Measurements from ENCODE around the gene MAP7D3.
"Not testable (repeated sequence)": the region's sequence is repeated elsewhere in the genome, so short reads cannot be mapped to it uniquely, and the experiment has no call there.

Gene MAP7D3

DNA sequence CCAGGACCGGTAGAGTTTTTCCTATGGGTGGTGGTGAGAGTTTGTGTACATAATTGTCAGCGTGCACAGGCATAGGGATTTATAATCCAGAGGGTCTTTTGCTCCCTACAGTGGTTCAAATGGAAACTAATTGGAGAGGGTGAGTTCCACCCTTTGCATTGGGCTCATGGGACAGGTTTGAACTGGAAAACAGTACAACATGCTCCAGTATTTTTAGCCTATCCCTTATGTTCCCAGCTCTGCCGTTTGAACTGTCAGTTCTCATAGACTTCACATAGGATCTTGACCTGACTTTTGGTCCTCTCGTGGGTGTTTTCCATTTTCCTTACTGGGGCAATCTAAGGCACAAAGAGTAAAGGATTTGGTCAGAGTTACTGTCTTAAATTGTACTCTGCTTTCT, 72.1 kb downstream of the MAP7D3 start:
- no peak for DNase-seq (ENCODE audit: low read depth)
- TF ChIP-seq, protein P1, sequence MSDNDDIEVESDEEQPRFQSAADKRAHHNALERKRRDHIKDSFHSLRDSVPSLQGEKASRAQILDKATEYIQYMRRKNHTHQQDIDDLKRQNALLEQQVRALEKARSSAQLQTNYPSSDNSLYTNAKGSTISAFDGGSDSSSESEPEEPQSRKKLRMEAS (IDR thresholded peaks at IDR 0.05; ENCODE audit: low read depth, low read length) = no peak
- TF ChIP-seq, protein P2, sequence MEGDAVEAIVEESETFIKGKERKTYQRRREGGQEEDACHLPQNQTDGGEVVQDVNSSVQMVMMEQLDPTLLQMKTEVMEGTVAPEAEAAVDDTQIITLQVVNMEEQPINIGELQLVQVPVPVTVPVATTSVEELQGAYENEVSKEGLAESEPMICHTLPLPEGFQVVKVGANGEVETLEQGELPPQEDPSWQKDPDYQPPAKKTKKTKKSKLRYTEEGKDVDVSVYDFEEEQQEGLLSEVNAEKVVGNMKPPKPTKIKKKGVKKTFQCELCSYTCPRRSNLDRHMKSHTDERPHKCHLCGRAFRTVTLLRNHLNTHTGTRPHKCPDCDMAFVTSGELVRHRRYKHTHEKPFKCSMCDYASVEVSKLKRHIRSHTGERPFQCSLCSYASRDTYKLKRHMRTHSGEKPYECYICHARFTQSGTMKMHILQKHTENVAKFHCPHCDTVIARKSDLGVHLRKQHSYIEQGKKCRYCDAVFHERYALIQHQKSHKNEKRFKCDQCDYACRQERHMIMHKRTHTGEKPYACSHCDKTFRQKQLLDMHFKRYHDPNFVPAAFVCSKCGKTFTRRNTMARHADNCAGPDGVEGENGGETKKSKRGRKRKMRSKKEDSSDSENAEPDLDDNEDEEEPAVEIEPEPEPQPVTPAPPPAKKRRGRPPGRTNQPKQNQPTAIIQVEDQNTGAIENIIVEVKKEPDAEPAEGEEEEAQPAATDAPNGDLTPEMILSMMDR (IDR thresholded peaks at IDR 0.05; ENCODE audit: low read depth, low read length) = no peak
- no peak for TF ChIP-seq MYC (IDR thresholded peaks at IDR 0.05; ENCODE audit: low read depth, low read length)
- no peak for TF ChIP-seq POLR2A (IDR thresholded peaks at IDR 0.05; ENCODE audit: extremely low read depth, insufficient read length)
- no peak overlapping the region for H3K4me3 ChIP-seq (ENCODE audit: low read depth, low read length)

DNA sequence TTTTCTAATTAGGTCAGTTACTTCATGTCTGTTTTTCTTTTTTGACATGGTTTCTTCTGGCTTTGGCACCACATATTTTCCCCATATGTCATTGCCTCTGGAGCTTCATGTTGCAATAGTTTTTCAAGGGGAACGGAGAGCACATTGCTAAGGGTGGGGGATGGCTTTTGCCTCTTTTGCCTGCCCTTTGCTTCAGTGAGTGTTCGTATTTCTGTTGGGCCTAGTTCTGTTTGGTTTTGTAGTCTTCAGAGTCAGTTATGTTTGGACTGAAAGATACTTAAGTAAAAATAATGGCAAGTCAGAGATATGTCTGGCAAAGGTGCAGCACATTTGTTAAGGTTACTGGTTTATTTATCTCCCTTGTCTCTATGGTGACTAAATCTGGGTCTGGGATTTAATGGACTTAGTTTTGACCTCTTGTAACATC, 74.8 kb downstream of the MAP7D3 start:
- no peak overlapping the region for H3K4me3 ChIP-seq (ENCODE audit: low read depth, low read length)
- TF ChIP-seq POLR2A (IDR thresholded peaks at IDR 0.05; ENCODE audit: extremely low read depth, insufficient read length) (no peak), MYC (IDR thresholded peaks at IDR 0.05; ENCODE audit: low read depth, low read length) (no peak)
- TF ChIP-seq, protein P1 (IDR thresholded peaks at IDR 0.05; ENCODE audit: low read depth, low read length) = no peak
- TF ChIP-seq, protein P2 (IDR thresholded peaks at IDR 0.05; ENCODE audit: low read depth, low read length) = no peak
- DNase-seq (ENCODE audit: low read depth) = no peak

DNA sequence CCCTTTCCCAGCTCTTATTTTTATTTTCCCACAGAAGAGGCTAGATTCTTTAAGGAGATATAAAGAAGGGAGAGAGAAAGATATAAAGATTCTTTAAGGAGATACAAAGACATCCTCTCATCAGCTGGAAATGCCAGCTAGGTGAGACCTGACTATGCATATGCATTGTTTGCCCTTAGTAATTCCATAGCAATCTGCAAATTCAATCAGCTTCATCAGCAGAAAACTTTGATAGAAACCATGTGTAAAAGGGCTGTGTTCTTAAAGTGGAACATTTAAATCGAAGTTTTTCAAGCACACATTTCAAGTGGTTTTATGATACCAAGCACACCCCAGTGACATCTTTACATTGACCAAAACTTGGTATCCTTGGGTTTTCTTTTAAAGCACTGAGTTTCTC, 79.8 kb downstream of the MAP7D3 start:
- DNase-seq (ENCODE audit: low read depth) = no peak

DNA sequence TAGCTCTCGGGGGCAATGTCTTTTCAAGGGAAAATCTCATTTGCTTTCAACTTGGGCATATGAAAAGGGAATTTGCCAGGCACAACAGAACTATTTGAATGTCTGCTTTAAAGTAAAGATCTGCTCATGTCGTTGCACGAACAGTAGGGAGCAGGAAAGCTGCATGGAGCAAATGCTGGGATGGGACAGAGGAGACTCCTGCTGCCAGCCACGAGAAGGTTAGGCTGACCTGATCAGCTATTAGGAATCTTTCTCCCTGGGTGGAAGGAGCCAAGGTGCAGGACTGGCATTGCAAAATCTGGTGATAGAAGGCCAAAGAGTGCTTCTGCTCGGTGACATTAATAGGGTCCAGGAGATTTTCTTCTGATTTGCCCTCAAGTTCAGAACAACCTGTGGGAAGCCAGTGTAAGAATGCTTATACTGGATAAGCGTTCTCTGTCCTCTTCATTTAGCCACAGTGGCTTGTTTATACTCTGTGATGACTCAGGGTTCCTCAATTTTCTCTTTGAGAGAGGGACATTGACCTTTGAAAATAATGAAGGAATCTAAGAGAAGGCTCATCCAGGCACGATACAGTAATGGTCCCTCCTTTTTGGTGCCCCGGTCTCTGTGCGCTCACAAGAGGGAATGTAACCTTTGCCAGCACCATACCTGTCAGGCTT, 80.9 kb downstream of the MAP7D3 start:
- no peak for DNase-seq (ENCODE audit: low read depth)
- TF ChIP-seq POLR2A (IDR thresholded peaks at IDR 0.05; ENCODE audit: extremely low read depth, insufficient read length) = no peak
- no peak for TF ChIP-seq MYC (IDR thresholded peaks at IDR 0.05; ENCODE audit: low read depth, low read length)
- TF ChIP-seq, protein P2 (IDR thresholded peaks at IDR 0.05; ENCODE audit: low read depth, low read length) = no peak
- TF ChIP-seq, protein P1 (IDR thresholded peaks at IDR 0.05; ENCODE audit: low read depth, low read length) = no peak
- H3K4me3 ChIP-seq (ENCODE audit: low read depth, low read length) = no peak overlapping the region

More for the DNA sequence above, 79.8 kb downstream of the MAP7D3 start:
- TF ChIP-seq MYC (IDR thresholded peaks at IDR 0.05; ENCODE audit: low read depth, low read length) = no peak
- TF ChIP-seq, protein P2 (IDR thresholded peaks at IDR 0.05; ENCODE audit: low read depth, low read length) = no peak
- TF ChIP-seq, protein P1 (IDR thresholded peaks at IDR 0.05; ENCODE audit: low read depth, low read length) = no peak
- no peak for TF ChIP-seq POLR2A (IDR thresholded peaks at IDR 0.05; ENCODE audit: extremely low read depth, insufficient read length)
- H3K4me3 ChIP-seq (ENCODE audit: low read depth, low read length) = no peak overlapping the region

DNA sequence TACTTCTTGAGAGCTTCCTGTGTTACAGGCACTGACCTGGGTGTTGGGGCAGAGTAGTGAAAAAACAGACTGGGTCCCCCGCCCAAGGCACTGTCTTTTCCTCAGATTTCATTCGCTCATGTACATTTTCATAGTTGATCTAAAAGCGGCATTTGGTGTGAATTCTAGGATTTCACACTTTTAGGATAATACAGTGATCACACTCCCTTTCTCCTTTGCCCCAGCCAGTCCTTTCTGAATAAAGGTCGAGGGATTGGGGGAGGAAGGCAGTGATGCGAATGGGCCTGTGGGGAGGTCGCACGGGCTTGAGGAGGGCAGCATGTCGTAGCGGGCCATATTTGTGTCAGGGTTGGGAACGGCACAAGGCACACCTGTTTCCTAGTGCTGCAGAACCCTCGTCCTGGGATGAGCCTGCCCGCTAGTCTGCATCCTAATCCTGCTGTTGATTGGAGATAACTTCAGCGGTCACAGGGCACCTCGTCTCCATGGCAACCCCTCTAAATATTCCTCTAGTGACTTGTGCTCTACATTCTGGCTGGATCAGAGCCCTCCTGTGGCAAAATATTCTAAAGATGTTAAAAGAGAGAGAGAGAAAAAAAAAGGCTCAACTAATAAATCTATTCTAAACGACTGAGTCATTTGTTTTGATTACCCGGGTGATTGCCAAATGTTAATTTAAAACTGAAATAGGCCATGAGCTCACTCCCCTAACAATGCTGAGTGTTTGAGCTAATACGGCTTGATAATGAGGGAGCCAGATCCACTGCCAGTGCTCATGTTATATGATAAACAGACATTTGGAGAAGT, 82.1 kb downstream of the MAP7D3 start:
- no peak for DNase-seq (ENCODE audit: low read depth)
- H3K4me3 ChIP-seq (ENCODE audit: low read depth, low read length) = no peak overlapping the region
- TF ChIP-seq POLR2A (IDR thresholded peaks at IDR 0.05; ENCODE audit: extremely low read depth, insufficient read length) = no peak
- no peak for TF ChIP-seq MYC (IDR thresholded peaks at IDR 0.05; ENCODE audit: low read depth, low read length)
- TF ChIP-seq, protein P1 (IDR thresholded peaks at IDR 0.05; ENCODE audit: low read depth, low read length) = no peak
- TF ChIP-seq, protein P2 (IDR thresholded peaks at IDR 0.05; ENCODE audit: low read depth, low read length) = no peak

DNA sequence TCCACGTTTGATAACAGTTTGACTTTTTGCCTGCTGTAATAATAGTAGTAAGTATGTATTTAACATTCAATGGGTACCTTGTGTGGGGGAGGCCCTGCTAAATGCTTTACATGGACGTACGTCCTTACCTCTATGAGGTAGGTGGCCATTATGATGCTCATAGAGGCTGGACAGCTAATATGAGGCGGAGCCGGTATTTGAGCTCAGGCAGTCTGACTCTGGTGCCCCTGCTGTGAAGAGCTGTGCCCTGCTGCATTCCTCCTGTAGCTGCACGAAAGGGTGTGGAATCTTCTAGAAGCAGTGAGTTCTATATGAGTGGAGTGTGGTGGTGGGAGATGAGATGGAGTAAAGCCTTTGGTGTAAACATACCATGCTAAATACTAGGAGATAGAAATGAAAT, 83.2 kb downstream of the MAP7D3 start:
- not testable (repeated sequence) for H3K4me3 ChIP-seq (ENCODE audit: low read depth, low read length); DNase-seq (ENCODE audit: low read depth)
